VCaP (cell line): ENCODE data around the gene OGFOD3.

ENCODE experiments used
- H3K27ac ChIP-seq: fragments of 450-650 bp; 2 replicates; pipeline ENCODE4 v1.5.1; 2017
- CTCF ChIP-seq: fragments of 450-650 bp; conservative IDR thresholded peaks from 2 replicates; pipeline ENCODE4 v1.5.1; 2017; ENCODE audit warnings: mild to moderate bottlenecking, moderate library complexity

OGFOD3 gene

GRCh38 chr17:82449883-82450356 is 31.5 kb upstream of the OGFOD3 start:
- no peak for TF ChIP-seq CTCF
- H3K27ac ChIP-seq: peak overlapping the region; percentile 88

DNA sequence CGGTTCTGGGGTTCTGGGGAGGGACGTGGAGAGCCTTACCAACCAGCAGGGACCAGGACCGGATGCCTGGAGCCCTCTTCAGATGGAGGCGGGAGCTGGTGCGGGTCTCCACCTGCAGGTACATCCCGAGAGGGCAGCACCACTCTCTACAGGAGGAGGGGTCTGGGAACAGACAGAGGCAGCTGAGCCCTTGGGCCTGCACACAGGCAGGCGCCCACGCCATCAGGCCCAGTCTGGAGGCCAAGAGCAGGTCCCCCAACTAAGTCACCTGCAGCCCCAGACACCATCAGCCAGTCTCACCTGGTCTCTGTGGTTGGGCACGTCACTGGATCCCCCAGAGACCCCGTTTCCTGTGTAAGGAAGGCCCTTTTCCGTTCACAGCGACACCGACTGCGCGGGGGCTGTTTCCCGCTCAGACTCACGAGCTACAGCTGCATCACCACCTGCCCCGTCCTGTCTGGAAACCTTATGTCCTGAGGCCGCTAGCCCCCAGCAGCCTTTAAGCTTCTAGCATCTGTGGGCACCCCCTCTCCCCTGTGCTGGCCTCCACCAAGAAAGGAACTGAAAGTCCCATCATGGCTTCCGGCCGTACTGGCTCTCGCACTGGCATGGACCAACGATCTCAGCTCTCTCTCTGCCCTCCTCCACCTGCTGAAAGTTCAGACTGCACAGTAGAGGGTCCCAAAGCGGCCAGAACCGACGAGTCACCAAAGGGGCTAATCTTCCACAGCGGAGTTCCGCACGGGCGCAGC is 30.9 kb upstream of the OGFOD3 start:
- TF ChIP-seq CTCF: no peak
- peak overlapping the region; percentile 88; the same call in 1 of the 2 replicates for H3K27ac ChIP-seq

DNA sequence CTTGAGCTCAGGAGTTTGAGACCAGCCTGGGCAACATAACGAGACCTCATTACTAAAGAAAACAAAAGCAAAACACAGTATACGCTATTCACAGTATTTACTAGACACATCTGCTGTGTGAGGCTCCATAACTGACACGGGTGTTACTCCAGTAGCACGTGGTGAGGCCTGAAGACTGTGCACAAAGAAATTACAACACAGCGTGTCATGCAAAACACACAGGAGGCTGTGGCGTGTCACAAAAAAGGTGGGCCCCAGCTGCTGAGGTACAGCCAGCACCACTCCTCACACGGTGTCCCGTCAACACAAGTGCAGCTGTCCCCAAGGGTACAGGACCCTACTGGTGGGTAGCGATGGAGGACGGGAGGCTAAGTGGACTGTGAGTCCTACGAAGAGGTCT is 29.5 kb upstream of the OGFOD3 start:
- H3K27ac ChIP-seq: no peak overlapping the region
- no peak for TF ChIP-seq CTCF

DNA sequence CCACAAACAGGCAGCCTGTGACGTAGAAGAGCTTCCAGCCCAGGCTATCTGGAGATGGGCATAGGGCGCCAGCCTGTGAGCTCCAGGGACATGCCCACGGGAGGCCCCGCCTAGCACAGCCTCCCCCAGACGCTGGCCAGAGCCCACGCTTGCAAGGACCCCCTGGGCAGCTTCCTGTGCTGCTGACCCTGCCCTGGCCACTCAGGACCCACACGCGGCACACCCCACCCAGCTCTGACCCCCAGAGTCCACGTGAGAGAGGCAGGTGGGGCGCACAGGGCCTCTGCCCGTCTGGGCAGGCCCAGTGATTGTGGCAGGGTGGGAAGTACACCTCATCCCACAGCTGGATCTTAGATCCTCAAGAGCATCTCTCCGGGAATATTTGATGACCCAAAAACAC is 28.3 kb upstream of the OGFOD3 start:
- H3K27ac ChIP-seq: no peak overlapping the region
- no peak for TF ChIP-seq CTCF

- H3K27ac ChIP-seq: no peak overlapping the region; the same call in 1 of the 2 replicates
These were observed 27.7 kb upstream of the OGFOD3 start for GRCh38 chr17:82446124-82446523.

DNA sequence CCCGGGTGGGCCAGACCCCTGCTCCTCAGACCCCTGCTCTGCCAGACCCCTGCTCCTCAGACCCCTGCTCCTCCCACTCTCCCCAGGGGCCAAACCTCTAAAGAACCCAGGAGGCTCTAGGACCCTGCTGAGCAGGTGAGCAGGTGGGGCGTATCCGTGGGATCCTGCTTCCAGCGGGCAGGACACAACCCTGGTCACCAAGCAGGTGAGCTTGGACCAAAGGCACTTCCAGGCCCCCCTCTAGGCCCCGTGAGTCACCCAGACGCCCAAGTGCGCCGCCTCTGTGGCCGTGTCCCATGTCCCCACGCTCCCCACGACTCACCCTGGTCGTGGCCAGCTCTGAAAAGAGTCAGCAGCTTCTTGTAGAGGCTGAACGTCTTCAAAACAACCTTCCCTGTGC is 27.2 kb upstream of the OGFOD3 start:
- no peak overlapping the region; the same call in 1 of the 2 replicates for H3K27ac ChIP-seq
- no peak for TF ChIP-seq CTCF

More at GRCh38 chr17:82446124-82446523, 27.7 kb upstream of the OGFOD3 start:
- TF ChIP-seq CTCF: no peak

DNA sequence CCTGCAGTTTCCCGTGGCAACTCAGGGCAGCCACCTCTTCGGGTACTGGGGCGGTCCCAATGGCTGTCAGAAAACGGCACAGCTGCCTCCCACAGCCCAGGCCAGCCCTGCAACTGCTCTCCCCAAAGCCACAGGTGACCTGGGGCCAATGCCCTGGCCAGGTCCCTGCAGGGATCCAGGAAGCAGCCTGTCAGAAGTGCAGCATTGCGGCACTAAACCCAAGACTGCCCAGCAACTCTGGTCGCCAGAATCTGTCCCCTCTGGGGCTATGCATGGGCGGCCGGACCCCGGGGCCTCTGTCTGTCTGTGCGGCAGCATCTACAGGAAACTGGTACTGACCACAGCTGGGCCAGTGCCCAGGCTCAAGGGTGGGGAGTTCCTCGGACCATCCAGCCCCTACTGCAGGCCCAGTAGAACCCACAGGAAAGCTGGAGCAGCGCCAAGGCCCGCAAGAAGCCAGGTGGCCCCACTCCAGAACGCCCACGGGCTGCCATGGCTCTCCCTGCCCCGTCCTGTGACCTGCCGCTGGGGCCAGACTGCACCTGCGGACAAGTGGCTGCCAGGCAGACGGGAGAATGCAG is 26.6 kb upstream of the OGFOD3 start:
- H3K27ac ChIP-seq: no peak overlapping the region; the same call in 1 of the 2 replicates
- TF ChIP-seq CTCF: no peak
